Measurements from ENCODE around the gene PTPRG. TPM values are rescaled to one million over a fixed set of nuclear protein-coding genes. Genes with fewer than 3 reads are reported as not detected.
"Not testable (repeated sequence)": the region's sequence is repeated elsewhere in the genome, so short reads cannot be mapped to it uniquely, and the experiment has no call there.

Gene PTPRG
- total RNA-seq, 1 donor from 2014 or later, result 80.7 TPM

DNA sequence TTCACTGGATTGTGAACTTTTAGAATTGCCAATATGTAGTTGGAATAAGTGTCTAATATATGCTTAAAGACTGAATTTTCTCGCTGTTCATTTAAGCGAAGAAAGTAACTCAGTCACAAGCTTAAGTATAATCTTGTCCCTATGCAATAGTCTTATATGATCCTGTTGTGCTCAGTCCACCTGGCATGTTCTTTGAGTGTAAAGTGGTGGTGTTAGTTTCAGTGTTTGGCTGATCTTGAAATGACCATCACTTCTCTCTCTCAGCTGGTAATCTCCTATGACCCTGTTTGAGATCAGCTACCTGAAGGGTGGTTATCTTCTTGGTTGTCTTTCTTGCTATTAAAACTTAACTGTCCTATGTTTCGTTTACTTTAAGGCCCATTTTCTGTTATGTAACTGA is 197.5 kb downstream of the PTPRG start:
- Mint-ChIP-seq H3K9me3 (ENCODE audit: unreplicated experiment) (no peaks in the 10 kb centered on the region), H3K4me1 (ENCODE audit: unreplicated experiment) (no peaks in the 10 kb centered on the region), H3K4me3 (ENCODE audit: unreplicated experiment) (no peak overlapping the region), H3K27ac (ENCODE audit: unreplicated experiment) (no peak overlapping the region), H3K36me3 (ENCODE audit: low read depth, unreplicated experiment) (peaks cover 7% of the 10 kb centered on the region), H3K27me3 (ENCODE audit: unreplicated experiment) (peaks cover 2% of the 10 kb centered on the region)
- DNase-seq (ENCODE audit: low spot score), result no peak
- TF ChIP-seq CTCF (IDR thresholded peaks at IDR 0.05; ENCODE audit: unreplicated experiment), result no peak

DNA sequence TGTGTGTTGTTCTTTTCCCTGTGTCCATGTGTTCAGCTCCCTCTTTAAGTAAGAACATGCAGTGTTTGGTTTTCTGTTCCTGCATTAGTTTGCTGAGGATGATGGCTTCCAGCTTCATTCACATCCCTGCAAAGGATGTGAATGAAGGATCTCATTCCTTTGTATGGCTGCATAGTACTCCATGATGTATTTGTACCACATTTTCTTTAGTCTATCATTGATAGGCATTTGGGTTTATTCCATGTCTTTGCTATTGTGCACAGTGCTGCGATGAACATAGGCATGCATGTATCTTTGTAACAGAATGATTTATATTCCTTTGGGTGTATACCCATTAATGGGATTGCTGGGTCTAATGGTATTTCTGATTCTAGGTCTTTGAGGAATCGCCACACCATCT is 199.4 kb downstream of the PTPRG start:
- not testable (repeated sequence) for H3K4me1 Mint-ChIP-seq (ENCODE audit: unreplicated experiment); H3K27me3 Mint-ChIP-seq (ENCODE audit: unreplicated experiment); H3K4me3 Mint-ChIP-seq (ENCODE audit: unreplicated experiment); DNase-seq (ENCODE audit: low spot score); H3K9me3 Mint-ChIP-seq (ENCODE audit: unreplicated experiment); H3K27ac Mint-ChIP-seq (ENCODE audit: unreplicated experiment); H3K36me3 Mint-ChIP-seq (ENCODE audit: low read depth, unreplicated experiment)

DNA sequence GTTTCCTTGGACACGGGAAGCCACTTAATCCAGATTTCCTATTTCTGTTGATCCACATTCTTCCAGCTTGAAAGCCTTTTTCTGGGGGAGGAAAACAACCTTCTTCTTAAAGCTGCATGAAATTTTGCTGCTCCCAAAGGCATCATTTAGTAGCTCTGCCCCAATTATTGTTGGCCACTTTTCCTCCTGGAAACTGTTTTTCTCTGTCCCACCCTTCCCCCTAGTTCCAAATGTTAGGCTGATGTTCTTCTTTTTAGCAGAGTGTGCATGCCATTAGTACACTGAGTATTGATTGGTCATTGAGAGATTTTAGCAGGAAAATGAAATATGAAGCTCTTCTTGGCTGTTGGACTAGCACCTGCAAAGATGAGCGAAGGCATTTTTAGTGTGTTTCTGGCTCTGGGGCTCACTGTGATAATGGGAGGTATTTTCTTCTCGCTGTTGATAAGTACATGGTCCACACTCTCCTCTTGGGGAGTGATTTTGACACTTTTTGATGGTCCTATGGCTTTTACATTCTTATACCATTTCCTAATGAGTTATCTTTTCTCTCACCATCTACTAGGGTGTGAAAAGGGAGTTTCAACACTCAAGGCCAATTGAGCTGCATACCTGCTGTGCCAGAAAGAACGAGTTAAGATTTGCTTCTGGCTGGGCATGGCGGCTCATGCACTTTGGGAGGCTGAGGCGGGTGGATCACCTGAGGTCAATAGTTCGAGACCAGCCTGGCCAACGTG is 200.5 kb downstream of the PTPRG start:
- no peak for DNase-seq (ENCODE audit: low spot score)
- H3K4me1 Mint-ChIP-seq (ENCODE audit: unreplicated experiment), result no peaks in the 10 kb centered on the region
- H3K27me3 Mint-ChIP-seq (ENCODE audit: unreplicated experiment), result peaks cover 2% of the 10 kb centered on the region
- H3K36me3 Mint-ChIP-seq (ENCODE audit: low read depth, unreplicated experiment), result peaks cover 7% of the 10 kb centered on the region
- no peaks in the 10 kb centered on the region for H3K9me3 Mint-ChIP-seq (ENCODE audit: unreplicated experiment)
- no peak overlapping the region for H3K4me3 Mint-ChIP-seq (ENCODE audit: unreplicated experiment)
- TF ChIP-seq CTCF (IDR thresholded peaks at IDR 0.05; ENCODE audit: unreplicated experiment), result no peak
- H3K27ac Mint-ChIP-seq (ENCODE audit: unreplicated experiment), result no peak overlapping the region

DNA sequence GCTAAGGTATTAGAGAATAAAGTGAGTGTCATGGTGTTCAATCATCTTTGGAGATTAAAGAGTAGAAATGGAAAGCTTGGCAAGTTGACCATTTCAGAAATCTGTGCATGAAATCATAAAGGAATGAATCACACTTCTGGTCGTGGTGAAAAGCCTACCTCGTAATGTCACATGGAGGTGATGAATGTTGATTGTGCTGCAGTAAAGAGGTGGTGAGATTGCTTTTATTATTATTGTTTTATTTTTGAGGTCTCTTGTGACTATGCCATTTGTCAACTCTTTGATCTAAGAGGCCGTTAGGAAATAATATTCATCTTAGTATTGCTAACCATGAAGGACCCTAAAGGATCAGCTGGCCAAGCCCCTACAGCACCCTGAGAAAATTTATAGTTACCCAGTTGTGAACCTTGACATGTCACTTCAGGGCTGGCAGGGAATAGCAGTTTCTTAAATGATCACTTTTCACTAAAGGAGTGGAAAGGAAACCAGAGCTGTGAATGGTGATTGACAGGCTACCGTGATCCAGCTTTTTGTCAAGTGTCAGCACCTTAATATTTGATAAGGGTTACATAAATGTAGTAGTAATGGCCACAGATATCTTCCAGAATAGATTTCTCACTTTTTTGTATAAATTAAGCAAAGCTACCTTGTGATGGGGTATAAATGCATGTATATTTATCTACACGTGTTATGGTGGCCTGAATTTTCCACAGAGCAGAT is 203.9 kb downstream of the PTPRG start:
- DNase-seq (ENCODE audit: low spot score), result no peak
- Mint-ChIP-seq H3K36me3 (ENCODE audit: low read depth, unreplicated experiment) (peaks cover 7% of the 10 kb centered on the region), H3K4me1 (ENCODE audit: unreplicated experiment) (peaks cover 4% of the 10 kb centered on the region), H3K9me3 (ENCODE audit: unreplicated experiment) (no peaks in the 10 kb centered on the region), H3K4me3 (ENCODE audit: unreplicated experiment) (no peak overlapping the region), H3K27ac (ENCODE audit: unreplicated experiment) (no peak overlapping the region), H3K27me3 (ENCODE audit: unreplicated experiment) (peaks cover 2% of the 10 kb centered on the region)
- no peak for TF ChIP-seq CTCF (IDR thresholded peaks at IDR 0.05; ENCODE audit: unreplicated experiment)

DNA sequence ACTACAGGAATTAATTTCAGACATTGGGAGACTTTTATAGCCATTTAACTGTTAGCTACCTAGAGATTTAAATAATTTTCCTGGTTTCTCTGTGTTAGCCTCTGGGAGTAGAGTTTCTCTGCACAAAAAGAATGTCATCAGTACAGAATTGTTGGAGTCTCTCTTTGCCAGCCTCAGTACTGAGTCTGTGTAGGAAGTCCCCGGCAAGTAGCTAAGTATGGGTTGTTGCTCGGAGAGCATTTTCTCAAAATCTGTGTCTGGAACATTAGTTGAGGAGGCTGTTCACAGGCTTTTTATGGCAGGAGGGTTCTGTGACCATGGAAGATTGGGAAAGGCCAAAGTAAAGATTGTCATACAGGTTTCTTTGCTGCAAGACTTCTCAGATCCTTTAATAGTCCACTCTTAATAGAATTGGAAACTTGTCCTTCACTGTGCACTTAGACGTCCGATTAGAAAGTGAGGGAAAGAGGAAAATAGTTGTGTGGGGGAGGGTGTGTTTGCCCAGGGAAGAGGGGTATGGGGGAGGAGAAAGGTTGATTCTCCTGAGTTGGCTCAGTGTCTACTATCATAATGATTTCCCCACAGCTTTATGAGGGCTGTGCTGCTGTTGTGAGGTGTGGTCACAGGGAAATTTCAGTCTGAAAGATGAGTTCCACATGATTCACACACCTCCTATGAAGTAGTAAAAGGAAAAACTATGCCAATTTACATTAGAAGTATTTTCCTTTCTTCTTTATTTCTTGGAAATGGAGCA is 207.1 kb downstream of the PTPRG start:
- no peak overlapping the region for H3K27ac Mint-ChIP-seq (ENCODE audit: unreplicated experiment)
- H3K9me3 Mint-ChIP-seq (ENCODE audit: unreplicated experiment), result no peaks in the 10 kb centered on the region
- H3K27me3 Mint-ChIP-seq (ENCODE audit: unreplicated experiment), result peaks cover 2% of the 10 kb centered on the region
- H3K4me1 Mint-ChIP-seq (ENCODE audit: unreplicated experiment), result peaks cover 4% of the 10 kb centered on the region
- no peak for TF ChIP-seq CTCF (IDR thresholded peaks at IDR 0.05; ENCODE audit: unreplicated experiment)
- no peaks in the 10 kb centered on the region for H3K36me3 Mint-ChIP-seq (ENCODE audit: low read depth, unreplicated experiment)
- H3K4me3 Mint-ChIP-seq (ENCODE audit: unreplicated experiment), result no peak overlapping the region
- DNase-seq (ENCODE audit: low spot score), result no peak

Measured in endothelial cell (in vitro differentiated cells).